Measurements from ENCODE around the gene PIK3CG.
"Not testable (repeated sequence)": the region's sequence is repeated elsewhere in the genome, so short reads cannot be mapped to it uniquely, and the experiment has no call there.

PIK3CG gene

GRCh38 chr7:106836816-106837215 lies 28.3 kb upstream of the PIK3CG start:
- H4K20me1 ChIP-seq: no peaks in the 10 kb centered on the region
- no peaks in the 10 kb centered on the region for H3K36me3 ChIP-seq
- no peaks in the 10 kb centered on the region for H3K9me3 ChIP-seq
- TF ChIP-seq Cebpa-rat (IDR thresholded peaks at IDR 0.05): no peak
- H3K4me2 ChIP-seq: no peak overlapping the region
- H3K4me1 ChIP-seq: peaks cover 7% of the 10 kb centered on the region; the same call in 1 of the 2 replicates
- H3K4me3 ChIP-seq: no peak overlapping the region
- H3K9ac ChIP-seq: no peak overlapping the region
- no peaks in the 10 kb centered on the region for H3K27me3 ChIP-seq
- no peak overlapping the region for H3K27ac ChIP-seq

DNA sequence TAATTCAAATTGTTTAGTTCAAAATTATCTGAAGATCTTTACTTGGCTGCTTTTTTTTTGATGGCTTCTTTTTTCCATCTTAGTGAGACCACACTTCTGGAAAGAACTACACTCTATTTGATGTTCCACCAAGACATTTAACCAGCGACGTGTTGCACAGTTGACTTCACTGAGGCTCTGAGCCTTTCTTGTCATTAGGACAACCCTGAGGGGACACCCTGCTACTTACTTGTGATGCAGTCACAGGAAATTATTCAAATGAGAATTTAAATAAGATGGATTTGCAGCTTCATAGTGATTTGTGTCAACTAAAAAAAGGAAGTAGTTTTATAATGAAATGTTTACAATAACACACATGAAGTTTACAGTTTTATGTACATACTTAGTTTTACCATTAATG lies 25.6 kb upstream of the PIK3CG start:
- no peaks in the 10 kb centered on the region for H3K36me3 ChIP-seq
- no peak overlapping the region for H3K4me3 ChIP-seq
- H3K27me3 ChIP-seq: no peaks in the 10 kb centered on the region
- no peak overlapping the region for H3K27ac ChIP-seq
- no peaks in the 10 kb centered on the region for H4K20me1 ChIP-seq
- H3K4me1 ChIP-seq: peaks cover 7% of the 10 kb centered on the region; the same call in 1 of the 2 replicates
- TF ChIP-seq Cebpa-rat (IDR thresholded peaks at IDR 0.05): no peak
- no peak overlapping the region for H3K9ac ChIP-seq
- no peak overlapping the region for H3K4me2 ChIP-seq
- no peaks in the 10 kb centered on the region for H3K9me3 ChIP-seq

DNA sequence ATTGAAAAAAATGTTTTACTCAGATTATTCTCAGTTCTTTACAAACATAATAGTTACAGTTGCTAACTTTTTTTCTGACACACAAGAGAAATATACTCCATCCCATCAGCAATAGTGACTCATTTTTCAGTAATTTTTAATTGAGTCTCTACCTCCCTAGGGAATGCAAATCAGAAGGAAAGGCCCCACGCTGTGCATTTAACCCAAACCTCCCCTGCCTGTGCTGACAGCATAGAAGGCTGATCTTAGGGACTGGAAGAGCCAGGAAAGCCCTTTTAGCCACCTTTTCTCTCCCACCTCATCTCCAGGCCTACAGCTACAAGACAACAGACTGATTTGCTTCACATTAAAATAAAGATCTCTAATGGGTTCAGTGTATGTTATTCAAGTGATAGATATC lies 24.7 kb upstream of the PIK3CG start:
- no peak overlapping the region for H3K9ac ChIP-seq
- TF ChIP-seq Cebpa-rat (IDR thresholded peaks at IDR 0.05): no peak
- H3K36me3 ChIP-seq: no peaks in the 10 kb centered on the region
- no peak overlapping the region for H3K27ac ChIP-seq
- no peaks in the 10 kb centered on the region for H4K20me1 ChIP-seq
- H3K4me1 ChIP-seq: peaks cover 7% of the 10 kb centered on the region; the same call in 1 of the 2 replicates
- no peaks in the 10 kb centered on the region for H3K9me3 ChIP-seq
- H3K4me3 ChIP-seq: no peak overlapping the region
- H3K4me2 ChIP-seq: no peak overlapping the region
- no peaks in the 10 kb centered on the region for H3K27me3 ChIP-seq

- Histone ChIP-seq H3K4me2 (no peak overlapping the region), H3K9me3 (no peaks in the 10 kb centered on the region), H3K4me3 (no peak overlapping the region), H3K36me3 (no peaks in the 10 kb centered on the region), H3K9ac (no peak overlapping the region), H3K27ac (no peak overlapping the region), H3K4me1 (peaks cover 7% of the 10 kb centered on the region; the same call in 1 of the 2 replicates), H3K27me3 (no peaks in the 10 kb centered on the region), H4K20me1 (no peaks in the 10 kb centered on the region)
- no peak for TF ChIP-seq Cebpa-rat (IDR thresholded peaks at IDR 0.05)
Measured at GRCh38 chr7:106841896-106842390, 23.1 kb upstream of the PIK3CG start.

DNA sequence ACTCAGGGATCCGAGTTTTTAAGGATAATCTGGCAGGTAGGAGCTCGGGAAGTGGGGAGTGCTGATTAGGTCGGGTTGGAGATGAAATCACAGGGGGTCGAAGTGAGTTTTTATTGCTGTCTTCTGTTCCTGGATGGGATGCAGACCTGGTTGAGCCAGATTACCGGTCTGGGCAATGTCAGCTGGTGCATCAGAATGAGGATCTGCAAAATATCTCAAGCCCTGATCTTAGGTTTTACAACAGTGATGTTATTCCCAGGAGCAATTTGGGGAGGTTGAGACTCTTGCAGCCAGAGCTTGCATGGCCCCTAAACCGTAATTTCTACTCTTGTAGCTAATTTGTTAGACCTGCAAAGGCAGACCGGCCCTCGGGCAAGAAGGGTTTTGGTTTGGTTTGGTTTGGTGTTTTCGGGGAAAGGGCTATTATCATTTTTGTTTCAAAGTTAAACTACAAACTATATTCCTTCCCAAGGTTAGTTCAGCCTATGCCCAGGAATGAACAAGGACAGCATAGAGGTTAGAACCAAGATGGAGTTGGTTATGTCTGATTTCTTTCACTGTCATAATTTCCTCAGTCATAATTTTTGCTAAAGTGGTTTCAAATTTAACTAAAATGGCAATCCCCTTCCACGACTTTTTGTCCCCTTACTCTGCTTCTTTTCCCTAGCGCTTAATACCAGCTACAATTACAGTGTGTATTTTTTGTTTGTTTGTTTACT lies 20.6 kb upstream of the PIK3CG start:
- Histone ChIP-seq H3K9ac (no peak overlapping the region), H3K27me3 (no peaks in the 10 kb centered on the region), H3K4me3 (no peak overlapping the region), H3K27ac (no peak overlapping the region), H3K4me1 (peaks cover 7% of the 10 kb centered on the region; the same call in 1 of the 2 replicates), H3K9me3 (no peaks in the 10 kb centered on the region), H4K20me1 (no peaks in the 10 kb centered on the region), H3K36me3 (no peaks in the 10 kb centered on the region), H3K4me2 (no peak overlapping the region)
- TF ChIP-seq Cebpa-rat (IDR thresholded peaks at IDR 0.05): no peak

GRCh38 chr7:106848049-106848448 lies 17.0 kb upstream of the PIK3CG start:
- H3K4me2 ChIP-seq: no peak overlapping the region
- no peaks in the 10 kb centered on the region for H4K20me1 ChIP-seq
- H3K36me3 ChIP-seq: no peaks in the 10 kb centered on the region
- H3K4me1 ChIP-seq: no peaks in the 10 kb centered on the region
- TF ChIP-seq Cebpa-rat (IDR thresholded peaks at IDR 0.05): no peak
- H3K27me3 ChIP-seq: no peaks in the 10 kb centered on the region
- no peak overlapping the region for H3K4me3 ChIP-seq
- H3K9ac ChIP-seq: no peak overlapping the region
- no peaks in the 10 kb centered on the region for H3K9me3 ChIP-seq
- H3K27ac ChIP-seq: no peak overlapping the region

DNA sequence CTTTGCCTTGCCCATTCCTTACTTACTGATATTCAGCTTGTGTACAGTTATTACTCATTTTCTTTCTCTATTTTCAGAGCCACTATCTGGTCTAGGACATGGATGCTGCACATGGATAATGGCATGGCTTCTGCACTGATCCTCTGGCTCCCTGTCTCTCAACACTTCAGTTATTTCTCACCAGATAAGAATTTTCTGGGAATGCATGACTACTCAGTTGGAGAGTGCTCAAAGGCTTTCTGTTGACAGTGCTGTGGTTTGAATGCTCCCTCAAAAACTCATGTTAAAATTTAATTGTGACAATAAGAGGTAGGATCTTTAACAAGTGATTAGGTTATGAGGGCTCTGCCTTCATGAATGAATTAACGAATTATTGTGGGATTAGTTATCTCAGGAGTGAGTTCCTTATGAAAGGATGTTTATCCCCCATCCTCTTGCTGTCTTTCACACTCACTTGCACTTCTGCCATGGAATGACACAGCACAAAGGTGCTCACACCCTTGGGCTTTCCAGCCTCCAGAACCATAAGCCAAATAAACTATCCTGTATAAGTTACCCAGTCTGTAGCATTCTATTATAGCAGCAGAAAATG lies 16.1 kb upstream of the PIK3CG start:
- Histone ChIP-seq H3K27ac (no peak overlapping the region), H3K4me2 (no peak overlapping the region), H4K20me1 (no peaks in the 10 kb centered on the region), H3K9ac (no peak overlapping the region), H3K36me3 (no peaks in the 10 kb centered on the region), H3K4me1 (no peaks in the 10 kb centered on the region), H3K27me3 (no peaks in the 10 kb centered on the region), H3K9me3 (no peaks in the 10 kb centered on the region), H3K4me3 (no peak overlapping the region)
- no peak for TF ChIP-seq Cebpa-rat (IDR thresholded peaks at IDR 0.05)

GRCh38 chr7:106851632-106852031 lies 13.4 kb upstream of the PIK3CG start:
- not testable (repeated sequence) for H3K9ac ChIP-seq, H3K9me3 ChIP-seq, H3K27me3 ChIP-seq, H3K4me2 ChIP-seq, H4K20me1 ChIP-seq, H3K36me3 ChIP-seq, H3K4me1 ChIP-seq, H3K27ac ChIP-seq, H3K4me3 ChIP-seq

DNA sequence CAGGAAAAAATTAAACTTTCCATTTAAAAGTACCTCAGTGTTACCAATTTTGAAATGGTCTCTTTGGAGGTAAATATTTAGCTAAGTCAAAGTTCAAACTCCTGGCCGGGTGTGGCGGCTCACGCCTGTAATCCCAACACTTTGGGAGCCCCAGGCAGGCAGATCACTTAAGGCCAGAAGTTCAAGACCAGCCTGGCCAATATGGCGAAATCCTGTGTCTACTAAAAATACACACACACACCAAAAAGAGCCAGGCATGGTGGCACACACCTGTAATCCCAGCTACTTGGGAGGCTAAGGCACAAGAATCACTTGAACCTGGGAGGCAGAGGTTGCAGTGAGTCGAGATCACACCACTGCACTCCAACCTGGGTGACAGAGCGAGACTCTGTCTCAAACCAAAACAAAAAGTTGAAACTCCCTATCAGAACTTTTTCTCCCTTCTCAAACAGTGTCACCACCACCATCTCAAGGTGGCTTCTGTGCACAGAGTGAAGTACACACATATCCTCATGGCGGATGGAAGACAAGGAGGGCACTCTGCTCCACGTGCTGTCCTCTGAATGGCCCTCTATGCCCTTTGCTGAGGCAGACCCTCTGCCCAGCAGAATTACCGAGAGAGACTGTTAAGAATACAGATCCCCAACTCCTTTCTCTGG lies 11.7 kb upstream of the PIK3CG start:
- Histone ChIP-seq H3K9me3 (peaks cover 12% of the 10 kb centered on the region), H3K36me3 (no peaks in the 10 kb centered on the region), H3K9ac (no peak overlapping the region), H3K4me1 (no peaks in the 10 kb centered on the region), H3K27ac (no peak overlapping the region), H3K27me3 (no peaks in the 10 kb centered on the region), H3K4me2 (no peak overlapping the region), H4K20me1 (no peaks in the 10 kb centered on the region), H3K4me3 (no peak overlapping the region)
- no peak for TF ChIP-seq Cebpa-rat (IDR thresholded peaks at IDR 0.05)

GRCh38 chr7:106855540-106856132 lies 9.4 kb upstream of the PIK3CG start:
- H3K27ac ChIP-seq: no peak overlapping the region
- no peak overlapping the region for H3K4me3 ChIP-seq
- H3K4me2 ChIP-seq: no peak overlapping the region
- no peaks in the 10 kb centered on the region for H3K27me3 ChIP-seq
- H4K20me1 ChIP-seq: no peaks in the 10 kb centered on the region
- H3K9ac ChIP-seq: no peak overlapping the region
- TF ChIP-seq Cebpa-rat (IDR thresholded peaks at IDR 0.05): no peak
- peaks cover 15% of the 10 kb centered on the region for H3K4me1 ChIP-seq
- peaks cover 25% of the 10 kb centered on the region for H3K9me3 ChIP-seq
- H3K36me3 ChIP-seq: no peaks in the 10 kb centered on the region
